HG03280 (cell line): Measurements from ENCODE around the gene CFL1.

Source experiments
- ATAC-seq: cut with Tn5 transposase; IDR thresholded peaks from one replicate; pipeline ENCODE4 v1.9.1; 2021; ENCODE audit warnings: mild to moderate bottlenecking, moderate library complexity; ENCODE audit not compliant: unreplicated experiment

The CFL1 gene

GRCh38 chr11:65809496-65809895, 48.5 kb downstream of the CFL1 start:
- ATAC-seq = no peak

GRCh38 chr11:65808744-65809341, 49.1 kb downstream of the CFL1 start:
- ATAC-seq = no peak

DNA sequence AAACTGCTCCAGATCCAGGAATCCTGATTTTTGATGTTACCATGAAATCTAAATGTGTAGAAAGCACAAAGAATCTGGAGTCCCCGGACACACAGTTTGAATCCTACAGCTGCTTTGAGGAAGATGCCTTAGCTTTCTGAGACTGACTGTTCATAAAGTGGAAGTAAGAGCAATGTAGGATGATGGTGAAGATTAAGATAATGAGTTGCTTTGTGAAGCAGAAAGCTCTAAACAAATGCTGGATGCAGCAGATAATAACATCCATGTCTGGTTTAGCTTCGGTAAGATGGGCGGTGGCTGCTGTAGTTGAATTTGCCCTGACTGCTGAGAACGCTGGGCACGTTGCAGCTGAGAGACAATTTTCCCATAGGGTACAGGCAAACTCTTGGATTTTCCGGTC, 51.0 kb downstream of the CFL1 start:
- ATAC-seq = no peak
